Hematopoietic multipotent progenitor cell treated with erythropoietin and hydrocortisone succinate and interleukin-3 and kit ligand, for 4 days (in vitro differentiated cells): Measurements from ENCODE around the gene IFT88.

Experiments
- DNase-seq: peaks from one replicate; pipeline ENCODE4 v3.0.0-alpha.2; 2015

IFT88 gene

GRCh38 chr13:20566898-20567874 lies at the start of gene IFT88:
TSS of gene IFT88 (plus strand) at chr13:20567157. CDS start at chr13:20574386, 7,229 bp downstream.
- peak; percentile 96 for DNase-seq

GRCh38 chr13:20518660-20519100 lies 48.3 kb upstream of the IFT88 start:
- DNase-seq: no peak

GRCh38 chr13:20519875-20520274 lies 47.1 kb upstream of the IFT88 start:
- DNase-seq: no peak

- DNase-seq: no peak
These were observed 45.4 kb upstream of the IFT88 start for GRCh38 chr13:20521364-20522115.

GRCh38 chr13:20525144-20525600 lies 41.8 kb upstream of the IFT88 start:
- DNase-seq: peak; percentile 55

- DNase-seq: peak; percentile 86
These were observed 41.1 kb upstream of the IFT88 start, which contains the start of gene CRYL1 for GRCh38 chr13:20525601-20526544. TSS of gene CRYL1 (minus strand) at chr13:20525857. CDS start at chr13:20525794, 63 bp downstream.

GRCh38 chr13:20526664-20527063 lies 40.3 kb upstream of the IFT88 start:
- DNase-seq: no peak

GRCh38 chr13:20528452-20528851 lies 38.5 kb upstream of the IFT88 start:
- DNase-seq: no peak

- no peak for DNase-seq
These were observed 32.8 kb upstream of the IFT88 start for GRCh38 chr13:20534038-20534608.

GRCh38 chr13:20536992-20537391 lies 30.0 kb upstream of the IFT88 start:
- DNase-seq: no peak

GRCh38 chr13:20544201-20544923 lies 22.6 kb upstream of the IFT88 start:
- DNase-seq: peak; percentile 57

- peak; percentile 89 for DNase-seq
These were observed 20.4 kb upstream of the IFT88 start for GRCh38 chr13:20546556-20546955.

- no peak for DNase-seq
These were observed 19.5 kb upstream of the IFT88 start for GRCh38 chr13:20547479-20547908.

GRCh38 chr13:20550799-20551198 lies 16.2 kb upstream of the IFT88 start:
- peak; percentile 60 for DNase-seq

GRCh38 chr13:20553311-20553710 lies 13.6 kb upstream of the IFT88 start:
- DNase-seq: no peak

- no peak for DNase-seq
These were observed 8.0 kb upstream of the IFT88 start for GRCh38 chr13:20558982-20559381.

- no peak for DNase-seq
These were observed 7.1 kb upstream of the IFT88 start for GRCh38 chr13:20559659-20560356.

GRCh38 chr13:20561741-20562140 lies 5.2 kb upstream of the IFT88 start:
- DNase-seq: no peak

- DNase-seq: peak; percentile 40
These were observed 1.7 kb upstream of the IFT88 start for GRCh38 chr13:20565115-20565736.

- DNase-seq: no peak
These were observed 474 bp upstream of the IFT88 start for GRCh38 chr13:20566468-20566897.
